Glutamatergic neuron (in vitro differentiated cells): Measurements from ENCODE around the gene RAB20. TPM values are rescaled to one million over a fixed set of nuclear protein-coding genes. Genes with fewer than 3 reads are reported as not detected.
A peak's percentile ranks its signal among the peaks of the same experiment; 100 is the strongest.

ENCODE experiments used
- DNase-seq: peaks from one replicate; pipeline ENCODE4 v3.0.0; 2022
- H3K27ac Mint-ChIP-seq: one replicate; pipeline ENCODE4 v1.8.0; 2020; ENCODE audit warnings: mild to moderate bottlenecking, mixed read lengths, inconsistent platforms; ENCODE audit not compliant: unreplicated experiment
- H3K27me3 Mint-ChIP-seq: one replicate; pipeline ENCODE4 v1.8.0; 2020; ENCODE audit warnings: mild to moderate bottlenecking, moderate library complexity, mixed read lengths, inconsistent platforms; ENCODE audit not compliant: unreplicated experiment
- H3K36me3 Mint-ChIP-seq: one replicate; pipeline ENCODE4 v1.8.0; 2020; ENCODE audit warnings: mild to moderate bottlenecking, mixed read lengths, inconsistent platforms; ENCODE audit not compliant: unreplicated experiment
- H3K4me1 Mint-ChIP-seq: one replicate; pipeline ENCODE4 v1.8.0; 2020; ENCODE audit warnings: mild to moderate bottlenecking, low read depth, mixed read lengths, inconsistent platforms; ENCODE audit not compliant: unreplicated experiment
- H3K4me3 Mint-ChIP-seq: one replicate; pipeline ENCODE4 v1.8.0; 2020; ENCODE audit warnings: mild to moderate bottlenecking, mixed read lengths, inconsistent platforms; ENCODE audit not compliant: unreplicated experiment
- H3K9me3 Mint-ChIP-seq: one replicate; pipeline ENCODE4 v1.8.0; 2020; ENCODE audit warnings: mild to moderate bottlenecking, moderate library complexity, mixed read lengths, inconsistent platforms; ENCODE audit not compliant: unreplicated experiment
- CTCF ChIP-seq: fragments of 200-600 bp; sonication (generic); IDR thresholded peaks from one replicate; pipeline ENCODE4 v1.5.0; 2021; ENCODE audit not compliant: partially characterized antibody, unreplicated experiment
- total RNA-seq: library from RNA; stranded (reverse); fragmentation: NEBNext Ultra II Directional; extraction: Animal tissue kit (Norgen Biotek cat#: 25700); gene quantifications from one replicate; pipeline ENCODE4 v1.2.1, GENCODE V29; 2021; ENCODE audit not compliant: unreplicated experiment

RAB20 gene
- total RNA-seq, 1 donor from 2014 or later, result 1.7 TPM

- H3K36me3 Mint-ChIP-seq, result peaks cover 5% of the 10 kb centered on the region
- H3K27ac Mint-ChIP-seq, result no peak overlapping the region
- H3K27me3 Mint-ChIP-seq, result peaks cover 3% of the 10 kb centered on the region
- no peak for TF ChIP-seq CTCF
- DNase-seq, result peak; percentile 34
- H3K9me3 Mint-ChIP-seq, result peaks cover 5% of the 10 kb centered on the region
- peaks cover 1% of the 10 kb centered on the region for H3K4me1 Mint-ChIP-seq
- peak overlapping the region; percentile 86 for H3K4me3 Mint-ChIP-seq
Observed at GRCh38 chr13:110560601-110561343, 750 bp downstream of the RAB20 start.

GRCh38 chr13:110559986-110560385, 1.5 kb downstream of the RAB20 start:
- Mint-ChIP-seq H3K4me3 (peak overlapping the region; percentile 1), H3K27me3 (peaks cover 3% of the 10 kb centered on the region), H3K36me3 (peaks cover 5% of the 10 kb centered on the region), H3K4me1 (peaks cover 1% of the 10 kb centered on the region), H3K9me3 (peaks cover 5% of the 10 kb centered on the region), H3K27ac (no peak overlapping the region)
- TF ChIP-seq CTCF, result no peak
- DNase-seq, result no peak

- peaks cover 3% of the 10 kb centered on the region for H3K27me3 Mint-ChIP-seq
- DNase-seq, result no peak
- H3K4me3 Mint-ChIP-seq, result no peak overlapping the region
- peaks cover 5% of the 10 kb centered on the region for H3K9me3 Mint-ChIP-seq
- peaks cover 5% of the 10 kb centered on the region for H3K36me3 Mint-ChIP-seq
- no peak overlapping the region for H3K27ac Mint-ChIP-seq
- H3K4me1 Mint-ChIP-seq, result peaks cover 2% of the 10 kb centered on the region
- TF ChIP-seq CTCF, result no peak
Observed at GRCh38 chr13:110559429-110559943, 2.0 kb downstream of the RAB20 start.

- no peak for DNase-seq
- Mint-ChIP-seq H3K4me3 (no peak overlapping the region), H3K9me3 (peaks cover 7% of the 10 kb centered on the region), H3K27ac (no peak overlapping the region), H3K36me3 (peaks cover 5% of the 10 kb centered on the region), H3K27me3 (peaks cover 5% of the 10 kb centered on the region), H3K4me1 (peaks cover 14% of the 10 kb centered on the region)
- TF ChIP-seq CTCF, result no peak
Observed at GRCh38 chr13:110557610-110558305, 3.8 kb downstream of the RAB20 start.

- no peak overlapping the region for H3K4me3 Mint-ChIP-seq
- H3K9me3 Mint-ChIP-seq, result peaks cover 6% of the 10 kb centered on the region
- no peak for DNase-seq
Observed at GRCh38 chr13:110557082-110557481, 4.4 kb downstream of the RAB20 start.

More at GRCh38 chr13:110557082-110557481, 4.4 kb downstream of the RAB20 start:
- Mint-ChIP-seq H3K27me3 (peaks cover 4% of the 10 kb centered on the region), H3K27ac (no peak overlapping the region), H3K36me3 (peaks cover 5% of the 10 kb centered on the region), H3K4me1 (peaks cover 14% of the 10 kb centered on the region)
- TF ChIP-seq CTCF, result no peak
